Measurements from ENCODE around the gene ERMARD. TPM values are rescaled to one million over a fixed set of nuclear protein-coding genes. Genes with fewer than 3 reads are reported as not detected.
A peak's percentile ranks its signal among the peaks of the same experiment; 100 is the strongest.

Gene ERMARD
- total RNA-seq, 1 donor from 2014 or later: 41.5 TPM

- intact Hi-C loops (cut with DNase I): no loop called here
Measured at GRCh38 chr6:169816975-169817374, 65.6 kb downstream of the ERMARD start.

DNA sequence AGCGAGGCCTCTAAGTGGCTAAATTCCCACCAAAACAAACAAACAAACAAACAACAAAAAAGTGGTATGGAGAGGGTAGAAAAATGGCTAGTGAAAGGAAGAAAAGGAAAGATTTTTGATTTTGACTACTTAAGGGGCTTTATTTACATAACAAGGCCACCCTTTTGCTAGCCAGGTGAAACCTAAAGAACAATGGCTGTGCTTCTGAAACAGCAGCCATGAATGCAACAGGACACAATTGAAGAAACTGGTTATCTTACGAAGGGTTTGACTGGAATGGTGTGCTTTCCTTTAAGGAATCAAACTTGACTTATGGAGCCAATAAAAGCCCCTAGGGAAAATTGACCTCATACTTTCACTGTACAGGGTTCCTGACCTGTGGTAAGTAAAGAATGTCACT is 68.9 kb downstream of the ERMARD start:
- Histone ChIP-seq H3K27me3 (no peaks in the 10 kb centered on the region), H3K4me1 (no peaks in the 10 kb centered on the region), H3K4me3 (no peak overlapping the region), H3K27ac (no peak overlapping the region), H3K9me3 (no peaks in the 10 kb centered on the region), H3K36me3 (no peaks in the 10 kb centered on the region)
- TF ChIP-seq POLR2A (IDR thresholded peaks at IDR 0.05): no peak
- no peak for TF ChIP-seq CTCF (IDR thresholded peaks at IDR 0.05)
- TF ChIP-seq POLR2AphosphoS5 (IDR thresholded peaks at IDR 0.05; ENCODE audit: insufficient read depth in 1 of 2, low read depth in 1 of 2): no peak
- no peak for DNase-seq (ENCODE audit: extremely low spot score in 2 of 2)
- intact Hi-C loops (cut with DNase I): no loop called here

More at GRCh38 chr6:169816975-169817374, 65.6 kb downstream of the ERMARD start:
- H3K27ac ChIP-seq: no peak overlapping the region
- DNase-seq (ENCODE audit: extremely low spot score in 2 of 2): no peak
- H3K9me3 ChIP-seq: no peaks in the 10 kb centered on the region
- no peak for TF ChIP-seq POLR2A (IDR thresholded peaks at IDR 0.05)
- no peak for TF ChIP-seq POLR2AphosphoS5 (IDR thresholded peaks at IDR 0.05; ENCODE audit: insufficient read depth in 1 of 2, low read depth in 1 of 2)
- no peak for TF ChIP-seq CTCF (IDR thresholded peaks at IDR 0.05)
- no peak overlapping the region for H3K4me3 ChIP-seq
- no peaks in the 10 kb centered on the region for H3K36me3 ChIP-seq
- H3K27me3 ChIP-seq: no peaks in the 10 kb centered on the region
- no peaks in the 10 kb centered on the region for H3K4me1 ChIP-seq

DNA sequence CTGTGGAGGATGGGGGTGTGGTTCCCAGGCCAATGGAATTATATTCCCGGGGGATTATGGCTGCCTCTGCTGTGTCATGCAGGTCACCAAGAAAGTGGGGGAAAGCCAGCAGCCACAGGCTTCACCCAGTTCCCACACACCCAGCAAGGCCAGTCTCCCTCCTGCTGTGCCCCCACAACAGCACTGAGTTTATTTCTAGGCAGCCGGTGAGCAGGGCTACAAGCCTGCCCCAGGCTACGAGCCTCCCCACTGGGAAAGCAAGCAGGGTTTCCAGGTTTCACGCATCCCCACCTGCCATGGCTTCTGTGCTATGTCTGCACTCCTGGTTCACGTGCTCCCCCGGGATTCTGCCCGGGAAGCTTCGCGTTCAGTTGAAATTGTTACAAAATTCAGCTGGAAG is 72.6 kb downstream of the ERMARD start:
- intact Hi-C loops (cut with DNase I): no loop called here
- Histone ChIP-seq H3K27me3 (no peaks in the 10 kb centered on the region), H3K27ac (no peak overlapping the region), H3K4me3 (no peak overlapping the region), H3K4me1 (no peaks in the 10 kb centered on the region), H3K9me3 (no peaks in the 10 kb centered on the region), H3K36me3 (no peaks in the 10 kb centered on the region)
- peak in 1 of 2 donors; percentile 72 for DNase-seq (ENCODE audit: extremely low spot score in 2 of 2)
- TF ChIP-seq POLR2AphosphoS5 (IDR thresholded peaks at IDR 0.05; ENCODE audit: insufficient read depth in 1 of 2, low read depth in 1 of 2): no peak
- TF ChIP-seq CTCF (IDR thresholded peaks at IDR 0.05): no peak
- TF ChIP-seq POLR2A (IDR thresholded peaks at IDR 0.05): no peak

GRCh38 chr6:169824848-169825557 is 73.6 kb downstream of the ERMARD start:
- peak; percentile 58 to 77 for DNase-seq (ENCODE audit: extremely low spot score in 2 of 2)
- TF ChIP-seq POLR2A (IDR thresholded peaks at IDR 0.05) (no peak), POLR2AphosphoS5 (IDR thresholded peaks at IDR 0.05; ENCODE audit: insufficient read depth in 1 of 2, low read depth in 1 of 2) (no peak), CTCF (IDR thresholded peaks at IDR 0.05) (no peak)
- intact Hi-C loops (cut with DNase I): no loop called here
- no peaks in the 10 kb centered on the region for H3K36me3 ChIP-seq
- H3K27me3 ChIP-seq: no peaks in the 10 kb centered on the region
- H3K4me3 ChIP-seq: no peak overlapping the region
- H3K9me3 ChIP-seq: no peaks in the 10 kb centered on the region
- no peaks in the 10 kb centered on the region for H3K4me1 ChIP-seq
- H3K27ac ChIP-seq: no peak overlapping the region

DNA sequence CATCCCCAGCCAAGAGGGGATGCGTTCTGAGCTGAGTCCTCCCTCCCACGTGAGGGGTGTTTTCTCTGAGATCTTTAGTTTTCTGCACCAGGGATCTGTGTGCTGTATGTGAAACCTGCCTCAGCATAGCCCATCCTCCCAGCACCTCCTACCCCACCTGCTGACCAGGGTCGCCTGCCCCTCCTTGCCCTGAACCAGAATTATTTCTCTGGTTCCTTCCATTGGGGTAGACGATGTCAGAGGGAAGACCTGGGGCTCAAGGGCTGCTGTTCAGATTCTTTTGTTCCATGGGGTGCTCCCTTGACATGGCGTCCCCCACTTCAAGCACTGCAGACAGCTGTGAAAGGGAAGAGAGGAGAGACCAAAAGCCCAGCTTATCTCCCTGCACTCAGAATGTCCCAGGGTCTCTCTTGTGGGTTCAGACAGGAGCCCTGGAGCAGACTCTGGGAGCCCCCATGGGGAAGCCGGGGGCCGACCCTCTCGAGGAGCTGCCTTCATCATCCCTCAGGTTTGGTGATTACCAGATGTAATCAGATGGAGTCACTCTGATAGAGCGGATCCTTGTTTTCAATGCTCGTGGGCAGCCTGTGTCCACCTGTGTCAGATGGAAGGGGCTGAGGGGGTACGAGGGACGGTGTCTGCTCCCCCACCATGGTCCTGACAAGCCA is 74.3 kb downstream of the ERMARD start:
- Histone ChIP-seq H3K36me3 (no peaks in the 10 kb centered on the region), H3K27ac (no peak overlapping the region), H3K9me3 (no peaks in the 10 kb centered on the region), H3K27me3 (no peaks in the 10 kb centered on the region), H3K4me3 (no peak overlapping the region), H3K4me1 (no peaks in the 10 kb centered on the region)
- TF ChIP-seq POLR2A (IDR thresholded peaks at IDR 0.05): no peak
- TF ChIP-seq CTCF (IDR thresholded peaks at IDR 0.05): no peak
- no peak for TF ChIP-seq POLR2AphosphoS5 (IDR thresholded peaks at IDR 0.05; ENCODE audit: insufficient read depth in 1 of 2, low read depth in 1 of 2)
- intact Hi-C loops (cut with DNase I): no loop called here
- DNase-seq (ENCODE audit: extremely low spot score in 2 of 2): peak; percentile 61 to 72
